HG02943 (cell line): ENCODE data around the gene KRTAP2-3.
"Not testable (repeated sequence)": the region's sequence is repeated elsewhere in the genome, so short reads cannot be mapped to it uniquely, and the experiment has no call there.

Experiments used
- ATAC-seq: cut with Tn5 transposase; IDR thresholded peaks from one replicate; pipeline ENCODE4 v1.9.1; 2021; ENCODE audit warnings: mild to moderate bottlenecking, low read depth, moderate library complexity; ENCODE audit not compliant: unreplicated experiment

The KRTAP2-3 gene

DNA sequence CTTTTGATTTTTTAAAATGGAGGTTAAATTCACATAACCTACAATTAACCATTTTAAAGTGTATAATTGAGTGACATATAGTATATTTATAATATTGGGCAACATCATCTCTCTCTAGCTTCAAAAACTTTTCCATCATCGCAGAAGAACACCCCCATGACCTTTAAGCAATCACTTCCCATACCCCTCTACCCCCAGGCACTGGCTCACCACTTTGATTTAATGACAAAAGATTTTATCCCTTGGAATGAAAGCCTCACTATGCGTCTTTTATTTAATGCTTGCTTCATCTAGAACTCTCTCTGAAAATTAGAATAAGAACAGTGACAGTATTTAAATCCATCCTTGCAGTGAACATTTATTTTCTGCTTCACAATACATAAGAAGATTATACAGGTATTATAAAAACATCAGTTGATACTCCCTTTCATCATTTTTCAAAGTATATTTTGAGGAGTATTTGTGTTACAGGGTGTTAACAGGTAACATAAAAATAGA is 22.0 kb downstream of the KRTAP2-3 start:
- ATAC-seq, result no peak

DNA sequence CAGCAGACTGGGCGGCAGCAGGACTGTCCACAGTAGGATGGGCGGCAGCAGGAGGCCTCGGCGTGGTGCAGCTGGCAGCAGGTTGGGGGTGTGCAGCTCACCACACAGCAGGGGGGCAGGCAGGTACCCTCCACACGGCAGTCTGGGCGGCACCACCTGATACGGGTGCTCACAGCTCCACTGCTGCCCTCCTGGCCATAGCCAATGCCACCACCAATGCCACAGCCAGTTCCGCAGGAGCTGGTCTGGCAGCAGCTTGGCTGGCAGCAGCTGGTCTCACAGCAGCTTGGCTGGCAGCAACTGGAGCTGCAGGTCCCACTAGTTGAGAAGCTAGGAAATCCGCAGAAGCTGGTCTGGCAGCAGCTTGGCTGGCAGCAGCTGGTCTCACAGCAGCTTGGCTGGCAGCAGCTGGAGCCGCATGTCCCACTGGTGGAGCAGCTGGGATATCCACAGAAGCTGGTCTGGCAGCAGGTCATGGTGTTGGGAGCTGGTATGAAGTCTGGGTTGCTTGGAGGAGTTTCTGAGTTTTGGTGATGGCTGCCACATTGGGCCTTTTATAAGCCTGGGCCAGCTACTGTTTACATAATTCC is 25.5 kb downstream of the KRTAP2-3 start, which contains the start of gene KRTAP1-3:
KRTAP1-3 (minus strand) TSS at position 529 of the 590 bp plus-strand sequence; CDS start at position 476, 53 bp downstream.
- ATAC-seq, result not testable (repeated sequence)

DNA sequence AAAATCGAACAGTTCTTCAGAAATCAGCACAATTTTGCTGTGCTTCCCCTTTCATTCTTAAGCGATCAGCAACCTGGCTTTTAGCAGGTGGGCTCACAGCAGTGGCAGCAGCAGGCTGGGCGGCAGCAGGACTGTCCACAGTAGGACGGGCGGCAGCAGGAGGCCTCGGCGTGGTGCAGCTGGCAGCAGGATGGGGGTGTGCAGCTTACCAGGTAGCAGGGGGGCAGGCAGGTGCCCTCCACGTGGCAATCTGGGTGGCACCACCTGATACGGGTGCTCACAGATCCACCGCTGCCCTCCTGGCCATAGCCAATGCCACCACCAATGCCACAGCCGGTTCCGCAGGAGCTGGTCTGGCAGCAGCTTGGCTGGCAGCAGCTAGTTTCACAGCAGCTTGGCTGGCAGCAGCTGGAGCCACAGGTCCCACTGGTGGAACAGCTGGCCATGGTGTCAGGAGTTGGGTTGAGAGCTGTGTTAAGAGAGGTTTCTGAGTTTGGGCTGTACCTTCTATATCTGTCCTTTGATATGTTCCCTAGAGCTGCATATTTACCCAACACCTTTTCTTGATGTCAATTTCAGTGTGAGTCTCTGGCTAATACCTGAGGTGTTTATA is 30.2 kb downstream of the KRTAP2-3 start, which contains the start of gene KRTAP1-4:
KRTAP1-4 (minus strand) TSS at position 563 of the 613 bp plus-strand sequence; CDS start at position 446, 117 bp downstream.
- ATAC-seq, result no peak

DNA sequence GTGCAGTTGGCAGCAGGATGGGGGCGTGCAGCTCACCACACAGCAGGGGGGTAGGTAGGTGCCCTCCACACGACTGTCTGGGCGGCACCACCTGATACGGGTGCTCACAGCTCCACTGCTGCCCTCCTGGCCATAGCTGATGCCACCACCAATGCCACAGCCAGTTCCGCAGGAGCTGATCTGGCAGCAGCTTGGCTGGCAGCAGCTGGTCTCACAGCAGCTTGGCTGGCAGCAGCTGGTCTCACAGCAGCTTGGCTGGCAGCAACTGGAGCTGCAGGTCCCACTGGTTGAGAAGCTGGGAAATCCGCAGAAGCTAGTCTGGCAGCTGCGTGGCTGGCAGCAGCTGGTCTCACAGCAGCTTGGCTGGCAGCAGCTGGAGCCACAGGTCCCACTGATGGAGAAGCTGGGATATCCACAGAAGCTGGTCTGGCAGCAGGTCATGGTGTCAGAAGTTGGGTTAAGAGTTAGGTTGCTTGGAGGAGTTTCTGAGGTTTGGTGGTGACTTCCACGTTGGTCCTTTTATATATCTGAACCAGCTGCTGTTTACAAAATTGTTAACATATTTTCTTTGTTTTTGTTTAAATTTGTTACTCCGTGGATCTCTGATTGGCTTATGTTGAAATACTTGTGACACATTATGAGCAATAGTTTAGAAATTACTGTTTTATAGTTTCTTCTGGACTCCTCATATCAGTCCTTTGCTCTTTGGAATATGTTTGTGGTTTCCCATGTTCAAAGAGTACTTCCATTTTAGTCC is 33.0 kb downstream of the KRTAP2-3 start, which contains the start of gene KRTAP1-5:
KRTAP1-5 (minus strand) TSS at position 494 of the 757 bp plus-strand sequence; CDS start at position 441, 53 bp downstream.
- ATAC-seq, result no peak

DNA sequence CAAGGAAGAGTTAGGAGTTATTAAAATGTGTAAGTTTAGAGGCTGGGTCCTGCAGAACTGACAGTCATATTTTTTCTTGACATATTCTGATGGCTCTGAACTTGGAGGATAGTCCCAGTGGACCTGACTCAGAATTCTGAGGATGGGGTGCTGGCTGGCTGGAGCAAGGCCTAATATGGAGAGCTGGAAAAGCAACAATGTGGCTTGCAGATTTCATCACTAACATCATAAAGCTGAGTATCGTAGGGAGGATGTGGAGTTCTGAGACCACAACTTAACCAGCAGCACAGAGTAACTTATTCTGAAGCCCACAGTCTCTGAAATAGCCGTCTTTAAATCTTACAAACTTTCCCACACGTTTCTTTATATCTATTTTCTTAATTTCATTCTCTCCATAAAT is 35.2 kb downstream of the KRTAP2-3 start:
- no peak for ATAC-seq

DNA sequence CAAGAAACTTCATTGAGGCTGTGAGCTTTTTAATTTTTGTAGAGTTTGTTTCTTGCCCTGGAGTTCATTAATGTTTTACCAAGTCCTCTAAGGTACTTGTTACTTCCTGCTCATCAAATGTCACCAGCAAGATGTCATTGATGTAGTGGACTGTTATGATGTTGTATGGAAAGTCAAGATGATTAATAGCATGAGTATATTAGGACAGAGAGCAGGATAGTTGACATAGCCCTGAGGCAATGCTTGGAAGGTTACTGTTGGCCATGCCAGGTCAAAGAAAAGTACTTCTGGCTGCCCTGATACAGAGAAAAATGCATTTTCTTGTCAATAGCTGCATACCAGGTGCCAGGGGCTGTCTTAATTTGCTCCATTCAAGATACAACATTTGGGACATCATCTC is 39.6 kb downstream of the KRTAP2-3 start:
- no peak for ATAC-seq

DNA sequence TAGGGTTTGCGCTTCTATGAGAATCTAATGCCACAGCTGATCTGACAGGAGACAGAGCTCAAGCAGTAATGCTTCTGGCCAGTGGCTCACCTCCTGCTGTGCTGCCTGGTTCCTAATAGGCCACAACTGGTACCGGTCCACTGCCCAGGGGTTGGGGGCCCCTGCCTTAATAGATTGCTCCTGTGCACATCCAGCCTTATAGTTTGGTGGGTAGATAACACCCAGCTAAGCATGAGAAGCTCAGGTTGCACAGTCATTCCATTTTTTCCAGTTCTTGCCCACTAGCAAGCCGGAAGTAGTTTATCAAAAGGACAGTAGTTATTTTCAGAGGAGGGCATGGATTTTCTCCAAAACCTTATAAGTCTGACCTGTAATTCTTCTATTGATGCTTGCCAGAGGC is 40.5 kb downstream of the KRTAP2-3 start:
- ATAC-seq, result no peak

DNA sequence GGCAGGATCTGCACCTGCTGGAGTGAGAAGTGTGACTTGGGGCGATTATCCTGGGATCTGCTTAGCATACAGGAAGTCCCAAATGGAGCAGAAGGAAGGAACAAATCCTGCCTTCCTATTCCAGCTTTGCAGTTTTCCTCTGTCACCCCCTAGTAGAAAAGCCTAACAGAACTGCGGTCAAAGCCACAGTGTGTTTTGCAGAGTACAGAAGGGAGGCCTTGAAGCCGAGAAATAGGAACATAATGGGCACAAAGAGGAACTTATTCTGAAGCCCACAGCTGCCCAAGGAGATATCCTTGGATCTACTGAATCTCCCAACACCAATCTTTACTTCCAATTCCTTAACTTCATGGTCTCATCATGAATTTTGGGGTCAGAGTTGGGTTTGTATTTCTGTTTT is 41.4 kb downstream of the KRTAP2-3 start:
- no peak for ATAC-seq

DNA sequence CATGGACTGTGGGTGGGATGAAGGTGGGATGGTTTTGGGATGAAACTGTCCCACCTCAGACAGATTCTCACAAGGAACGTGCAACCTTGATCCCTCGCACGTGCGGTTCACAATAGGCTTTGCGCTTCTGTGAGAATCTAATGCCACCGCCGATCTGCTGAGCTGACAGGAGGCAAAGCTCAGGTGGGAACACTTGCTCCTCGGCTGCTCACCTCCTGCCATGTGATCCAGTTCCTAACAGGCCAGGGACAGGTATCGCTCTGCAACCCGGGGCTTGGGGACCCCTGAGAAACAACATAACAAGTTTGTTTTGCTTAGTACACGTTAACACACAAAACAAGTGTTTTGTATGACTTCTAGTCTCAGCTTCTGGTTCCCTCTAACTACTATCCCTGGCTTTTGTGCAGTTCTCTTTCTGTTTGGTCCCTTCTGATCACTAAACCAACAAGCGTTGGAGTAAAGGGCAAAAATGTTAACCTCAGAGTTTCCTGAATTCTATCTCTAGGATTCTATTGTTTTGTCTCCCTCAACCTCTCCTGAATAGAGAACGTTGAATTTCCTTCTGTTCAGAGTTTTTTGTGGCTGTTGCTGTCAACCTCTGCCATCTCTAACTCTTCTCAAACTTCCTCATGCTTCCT is 43.2 kb downstream of the KRTAP2-3 start:
- ATAC-seq, result no peak

DNA sequence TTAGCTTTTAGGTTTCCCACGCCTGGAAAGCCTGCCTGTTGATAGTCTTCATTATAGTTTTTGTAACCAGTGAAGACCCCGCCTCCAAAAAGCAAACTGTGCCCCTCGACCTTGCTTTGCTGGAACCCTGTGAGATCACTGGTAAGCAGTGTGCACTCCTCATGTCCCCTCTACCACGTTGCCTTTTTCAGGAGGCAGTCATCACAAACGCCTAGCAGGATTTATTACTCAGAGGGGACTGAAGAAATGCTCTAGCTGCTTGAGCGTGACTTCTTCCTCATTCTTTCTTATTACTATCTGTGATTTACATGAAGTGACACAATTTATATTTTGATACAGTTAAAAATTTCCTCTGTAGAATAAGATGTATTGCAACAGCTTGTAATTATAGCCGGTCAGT is 44.5 kb downstream of the KRTAP2-3 start:
- ATAC-seq, result no peak

DNA sequence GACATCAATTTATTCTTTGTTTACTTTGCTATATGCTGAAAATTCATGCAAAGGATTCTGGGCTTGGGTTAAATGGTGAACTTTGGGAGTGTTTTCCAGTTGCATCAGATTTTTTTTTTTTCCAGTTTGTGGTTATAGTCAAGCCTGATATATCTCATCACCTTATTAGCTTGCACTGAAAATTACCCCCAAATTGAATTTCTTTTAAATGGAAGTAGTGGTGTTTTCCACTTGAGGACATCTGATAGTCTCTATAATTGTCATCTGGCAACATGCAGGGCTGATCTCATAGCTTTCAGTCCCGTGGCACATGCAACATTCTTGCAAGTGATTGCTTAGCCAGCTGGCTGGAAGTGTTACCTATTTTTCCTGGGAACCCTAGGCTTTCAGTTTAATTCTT is 46.3 kb downstream of the KRTAP2-3 start:
- no peak for ATAC-seq

DNA sequence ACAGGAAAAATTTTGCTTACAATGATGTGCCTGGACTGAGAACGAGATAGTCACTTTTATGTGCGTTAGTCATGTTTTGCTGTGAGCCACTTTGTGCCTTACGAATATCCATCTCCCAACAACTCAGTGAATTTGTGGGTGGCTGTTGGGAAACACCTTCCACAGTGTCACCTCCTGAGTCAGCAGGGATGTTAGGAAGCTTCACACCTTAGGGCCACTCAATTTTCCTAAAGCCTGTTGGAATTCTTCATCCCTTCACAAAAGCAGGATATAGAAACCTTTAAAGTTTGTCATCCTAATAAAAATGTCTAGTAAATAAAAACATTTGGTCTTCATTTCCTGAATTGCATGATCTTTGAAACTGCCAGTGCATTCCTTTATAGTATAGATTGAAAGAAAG is 46.7 kb downstream of the KRTAP2-3 start:
- ATAC-seq, result no peak

DNA sequence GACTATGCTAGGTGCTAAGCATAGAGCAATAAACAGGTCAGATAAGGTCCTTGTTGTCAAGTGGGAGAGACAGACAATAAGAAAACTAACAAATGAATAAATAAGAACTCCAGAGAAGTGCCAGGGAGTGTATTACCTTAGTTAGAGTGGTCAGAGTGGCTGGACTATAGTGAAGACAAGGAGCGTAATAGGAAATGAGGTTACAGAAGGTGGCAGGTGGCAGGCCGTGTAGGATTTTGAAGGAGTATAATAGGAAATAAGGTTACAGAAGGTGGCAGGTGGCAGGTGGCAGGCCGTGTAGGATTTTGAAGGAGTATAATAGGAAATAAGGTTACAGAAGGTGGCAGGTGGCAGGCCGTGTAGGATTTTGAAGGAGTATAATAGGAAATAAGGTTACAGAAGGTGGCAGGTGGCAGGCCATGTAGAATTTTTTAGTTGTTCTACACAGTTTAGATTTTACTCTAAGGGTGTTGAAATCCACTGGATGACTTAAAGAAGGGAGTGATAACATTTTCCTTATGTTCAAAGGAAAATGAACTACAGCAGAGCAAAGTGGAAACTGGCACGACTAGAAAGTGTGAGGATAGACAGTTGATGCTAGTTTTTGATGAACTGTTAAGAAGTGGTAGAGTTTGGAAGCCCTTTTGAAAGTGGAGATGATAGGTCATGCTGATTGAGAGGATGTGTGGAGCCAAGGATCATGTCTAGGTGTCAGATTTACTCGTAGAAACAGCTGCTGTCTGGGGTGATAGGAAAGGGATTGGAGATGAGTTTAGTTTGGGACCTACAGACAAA is 47.4 kb downstream of the KRTAP2-3 start:
- ATAC-seq, result no peak

DNA sequence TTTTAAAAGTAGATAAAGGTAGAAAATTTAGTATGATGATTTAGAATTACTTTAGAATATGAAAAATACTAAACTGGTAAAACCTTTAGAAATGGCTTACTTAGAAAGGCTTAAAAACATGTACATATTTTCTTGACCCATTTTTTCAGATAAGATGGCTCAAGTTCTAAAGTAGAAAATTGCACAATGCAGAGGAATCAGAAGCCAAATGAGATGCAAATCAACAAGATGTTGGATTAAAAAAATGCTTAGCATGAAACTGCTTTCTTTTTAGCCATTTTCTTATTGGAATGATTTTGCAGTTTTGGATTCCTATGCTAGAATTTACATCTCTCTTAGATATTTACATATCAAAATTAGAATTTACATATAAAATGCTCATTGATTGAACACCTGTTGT is 49.5 kb downstream of the KRTAP2-3 start:
- no peak for ATAC-seq

DNA sequence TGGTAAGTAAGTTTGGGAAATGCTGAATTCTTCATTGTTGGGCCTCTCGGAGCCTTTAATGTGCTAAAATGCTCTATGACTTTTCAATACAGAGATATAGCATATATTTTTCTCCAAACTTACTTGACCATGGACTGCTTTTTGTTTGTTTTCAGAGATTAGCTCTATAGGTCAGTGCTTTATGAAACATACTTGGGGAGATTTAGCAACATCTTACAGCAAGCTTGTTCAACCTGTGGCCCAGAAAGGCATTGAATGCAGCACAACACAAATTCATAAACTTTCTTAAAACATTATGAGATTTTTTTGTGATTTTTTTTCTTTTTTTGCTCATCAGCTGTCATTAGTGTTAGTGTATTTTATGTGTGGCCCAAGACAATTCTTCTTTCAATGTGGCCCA is 50.0 kb downstream of the KRTAP2-3 start:
- no peak for ATAC-seq

DNA sequence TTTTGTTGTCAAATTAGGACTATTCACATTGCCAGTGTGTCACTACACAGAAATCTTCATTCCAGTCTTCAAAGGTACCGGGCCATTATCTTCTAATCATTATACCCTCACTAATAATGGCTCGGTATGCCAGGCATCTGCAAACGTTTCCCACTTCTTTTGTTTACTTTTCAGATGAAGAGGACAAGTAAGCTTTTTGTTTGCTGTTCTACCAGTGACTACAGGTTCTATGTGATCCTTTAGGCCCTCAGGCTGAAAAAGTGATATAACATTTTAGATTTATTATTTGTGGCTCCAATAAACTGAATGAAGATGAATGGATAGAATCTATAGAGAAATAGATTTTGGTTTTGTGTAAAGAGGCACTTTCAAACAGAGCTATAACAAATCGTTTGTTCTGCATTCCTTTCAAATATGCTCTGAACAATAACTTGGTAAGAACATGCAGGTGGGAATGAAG is 50.6 kb downstream of the KRTAP2-3 start:
- ATAC-seq, result no peak
